Type B pancreatic cell (in vitro differentiated cells): ENCODE measurements around the gene MAOA. TPM values are rescaled to one million over a fixed set of nuclear protein-coding genes. Genes with fewer than 3 reads are reported as not detected.

ENCODE experiments used
- DNase-seq: peaks from one replicate; pipeline ENCODE4 v3.0.0; 2021; ENCODE audit warnings: mixed read lengths; ENCODE audit not compliant: unreplicated experiment; ENCODE audit errors: extremely low spot score
- H3K27ac Mint-ChIP-seq: 2 replicates; pipeline ENCODE4 v1.8.0; 2021; ENCODE audit warnings: mild to moderate bottlenecking, mixed read lengths
- H3K27me3 Mint-ChIP-seq: 2 replicates; pipeline ENCODE4 v1.8.0; 2021; ENCODE audit warnings: mixed read lengths
- H3K36me3 Mint-ChIP-seq: 2 replicates; pipeline ENCODE4 v1.8.0; 2021; ENCODE audit warnings: mixed read lengths
- H3K4me1 Mint-ChIP-seq: one replicate; pipeline ENCODE4 v1.8.0; 2021; ENCODE audit warnings: mixed read lengths; ENCODE audit not compliant: unreplicated experiment
- H3K4me3 Mint-ChIP-seq: 2 replicates; pipeline ENCODE4 v1.8.0; 2021; ENCODE audit warnings: mild to moderate bottlenecking, mixed read lengths
- H3K9me3 Mint-ChIP-seq: 2 replicates; pipeline ENCODE4 v1.8.0; 2021; ENCODE audit warnings: mixed read lengths
- CTCF ChIP-seq: fragments of 200-600 bp; sonication (generic); conservative IDR thresholded peaks from 2 replicates; pipeline ENCODE4 v1.5.0; 2021; ENCODE audit warnings: antibody characterized with exemption, mild to moderate bottlenecking
- total RNA-seq: library from RNA; stranded (reverse); gene quantifications from 2 replicates; pipeline ENCODE4 v1.2.1, GENCODE V29; 2021; ENCODE audit warnings: low replicate concordance

Gene MAOA
- total RNA-seq, 1 donor from 2014 or later: 18.9 TPM

DNA sequence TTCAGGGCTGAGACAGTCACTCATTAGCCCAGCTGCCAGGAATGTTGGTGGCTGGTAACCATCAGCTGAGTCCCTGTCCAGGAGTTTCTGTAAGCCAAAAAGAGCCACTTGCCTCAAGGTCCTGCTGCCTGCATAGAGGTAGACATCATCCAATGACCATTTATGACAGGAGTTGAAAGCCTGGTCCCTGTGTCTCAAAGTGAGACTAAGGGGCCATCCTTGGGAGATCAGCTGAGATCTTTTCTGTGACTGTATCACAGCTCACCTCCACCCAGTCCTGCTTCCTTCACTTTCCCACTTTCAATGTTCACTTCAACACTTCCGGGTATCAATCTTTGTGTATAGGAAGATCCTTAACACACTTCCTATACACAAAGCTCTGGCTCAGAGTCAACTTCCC, 28.4 kb upstream of the MAOA start:
- H3K36me3 Mint-ChIP-seq: no peaks in the 10 kb centered on the region
- no peaks in the 10 kb centered on the region for H3K4me1 Mint-ChIP-seq
- H3K27me3 Mint-ChIP-seq: no peaks in the 10 kb centered on the region
- no peaks in the 10 kb centered on the region for H3K9me3 Mint-ChIP-seq
- DNase-seq: no peak
- no peak overlapping the region for H3K27ac Mint-ChIP-seq
- H3K4me3 Mint-ChIP-seq: no peak overlapping the region
- TF ChIP-seq CTCF: no peak

- no peak for TF ChIP-seq CTCF
- H3K36me3 Mint-ChIP-seq: no peaks in the 10 kb centered on the region
- DNase-seq: no peak
- no peaks in the 10 kb centered on the region for H3K4me1 Mint-ChIP-seq
- H3K9me3 Mint-ChIP-seq: no peaks in the 10 kb centered on the region
- H3K27me3 Mint-ChIP-seq: no peaks in the 10 kb centered on the region
- H3K4me3 Mint-ChIP-seq: no peak overlapping the region
- no peak overlapping the region for H3K27ac Mint-ChIP-seq
These were observed 26.9 kb upstream of the MAOA start for GRCh38 chrX:43629229-43629628.

DNA sequence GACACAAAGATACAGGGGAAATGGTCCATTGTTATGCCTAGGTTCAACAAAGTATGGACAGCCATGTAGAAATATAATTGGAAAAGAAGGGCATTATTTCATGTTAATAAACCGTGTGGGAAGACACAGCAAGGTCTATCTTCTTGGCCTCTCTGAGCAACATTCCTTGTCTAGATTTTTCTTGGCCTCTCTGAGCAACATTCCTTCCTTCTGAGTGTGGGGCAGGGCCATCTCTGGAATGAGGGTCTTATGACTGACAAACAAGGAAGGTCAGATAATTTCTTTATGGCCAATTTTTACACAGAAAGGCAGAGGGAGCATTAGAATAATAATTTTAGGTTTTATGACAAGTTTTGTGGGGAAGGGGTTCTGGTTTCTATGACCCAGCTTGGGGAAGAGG, 24.3 kb upstream of the MAOA start:
- Mint-ChIP-seq H3K4me3 (no peak overlapping the region), H3K27me3 (no peaks in the 10 kb centered on the region), H3K27ac (no peak overlapping the region), H3K36me3 (no peaks in the 10 kb centered on the region), H3K9me3 (no peaks in the 10 kb centered on the region), H3K4me1 (no peaks in the 10 kb centered on the region)
- TF ChIP-seq CTCF: no peak
- no peak for DNase-seq

- H3K27me3 Mint-ChIP-seq: no peaks in the 10 kb centered on the region
- no peaks in the 10 kb centered on the region for H3K9me3 Mint-ChIP-seq
- TF ChIP-seq CTCF: no peak
- no peak for DNase-seq
- H3K36me3 Mint-ChIP-seq: no peaks in the 10 kb centered on the region
- H3K4me1 Mint-ChIP-seq: no peaks in the 10 kb centered on the region
- no peak overlapping the region for H3K27ac Mint-ChIP-seq
- H3K4me3 Mint-ChIP-seq: no peak overlapping the region
These were observed 23.0 kb upstream of the MAOA start for GRCh38 chrX:43633081-43633480.

- no peaks in the 10 kb centered on the region for H3K9me3 Mint-ChIP-seq
- no peak overlapping the region for H3K4me3 Mint-ChIP-seq
- H3K4me1 Mint-ChIP-seq: no peaks in the 10 kb centered on the region
- H3K27ac Mint-ChIP-seq: no peak overlapping the region
- no peaks in the 10 kb centered on the region for H3K27me3 Mint-ChIP-seq
- no peaks in the 10 kb centered on the region for H3K36me3 Mint-ChIP-seq
- no peak for DNase-seq
- TF ChIP-seq CTCF: no peak
These were observed 22.3 kb upstream of the MAOA start for GRCh38 chrX:43633757-43634156.

GRCh38 chrX:43640482-43640881, 15.6 kb upstream of the MAOA start:
- no peak overlapping the region for H3K27ac Mint-ChIP-seq
- no peak overlapping the region for H3K4me3 Mint-ChIP-seq
- no peak for TF ChIP-seq CTCF
- no peaks in the 10 kb centered on the region for H3K27me3 Mint-ChIP-seq
- no peaks in the 10 kb centered on the region for H3K36me3 Mint-ChIP-seq
- no peaks in the 10 kb centered on the region for H3K9me3 Mint-ChIP-seq
- DNase-seq: no peak
- peaks cover 15% of the 10 kb centered on the region for H3K4me1 Mint-ChIP-seq
